ENCODE measurements around the gene PNP. TPM values are rescaled to one million over a fixed set of nuclear protein-coding genes. Genes with fewer than 3 reads are reported as not detected.

The PNP gene
- total RNA-seq, 4 donors from 2014 or later, result 28.4 to 437 (median 117) TPM

GRCh38 chr14:20522332-20522731 is 53.1 kb downstream of the PNP start:
- DNase-seq (ENCODE audit: low spot score) (no peak), ATAC-seq (ENCODE audit: low FRiP score) (no peak)
- TF ChIP-seq CTCF (IDR thresholded peaks at IDR 0.05), result no peak

DNA sequence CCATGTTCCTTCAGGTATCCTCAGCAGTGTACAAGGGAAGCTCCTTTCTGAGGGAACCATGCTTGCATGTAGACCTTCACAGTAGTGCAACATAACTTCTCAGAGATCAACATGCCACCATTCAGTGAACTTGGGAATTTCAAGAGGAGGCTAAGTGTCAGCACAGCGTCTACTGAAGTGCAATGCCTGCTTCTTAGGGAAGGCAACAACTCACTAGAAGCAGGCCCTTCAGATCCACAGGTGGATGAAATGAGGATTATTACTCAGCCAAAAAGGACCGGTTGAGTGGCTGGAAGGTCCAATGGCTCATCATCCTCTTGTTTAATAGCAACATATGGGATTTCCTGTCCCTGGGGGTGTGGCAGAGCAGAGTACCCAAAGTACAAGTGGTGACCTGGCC is 54.8 kb downstream of the PNP start:
- TF ChIP-seq CTCF (IDR thresholded peaks at IDR 0.05), result no peak
- no peak for DNase-seq (ENCODE audit: low spot score)
- ATAC-seq (ENCODE audit: low FRiP score), result no peak

Other genes with a start within 250 kb of the PNP start
- gene OR11H6, start 245.7 kb upstream of the PNP start, total RNA-seq, result not detected
- gene OR11H7, start 240.4 kb upstream of the PNP start, total RNA-seq, result not detected
- gene OR11H4, start 230.1 kb upstream of the PNP start, total RNA-seq, result not detected
- gene TTC5, start 163.5 kb upstream of the PNP start, total RNA-seq, result 10 to 100 TPM in 2 of 4 donors, 1 to 10 TPM in 2; 7.4 to 12.6 (median 10.0) TPM
- gene CCNB1IP1, start 136.1 kb upstream of the PNP start, total RNA-seq, result 10 to 100 TPM; 30.8 to 49.7 (median 36.8) TPM
- 10 to 100 TPM in 1 of 4 donors, 1 to 10 TPM in 3; 4.3 to 12.9 (median 7.7) TPM for gene PARP2, start 125.8 kb upstream of the PNP start, total RNA-seq
- gene TEP1, start 55.9 kb upstream of the PNP start, total RNA-seq, result 10 to 100 TPM; 22.9 to 38.8 (median 27.8) TPM
- 1 to 10 TPM in 1 of 4 donors, under 1 TPM in 3; 0.12 to 2.0 (median 0.39) TPM for gene KLHL33, start 33.2 kb upstream of the PNP start, total RNA-seq
- 10 to 100 TPM; 30.9 to 55.1 (median 53.4) TPM for gene OSGEP, start 14.6 kb upstream of the PNP start, total RNA-seq
- 100 to 1,000 TPM; 110 to 146 (median 131) TPM for gene APEX1, start 14.2 kb upstream of the PNP start, total RNA-seq
- gene PIP4P1, start 8.0 kb upstream of the PNP start, total RNA-seq, result 10 to 100 TPM; 20.4 to 24.4 (median 22.5) TPM
- not detected for gene RNASE10, start 36.1 kb downstream of the PNP start, total RNA-seq
- gene RNASE9, start 91.6 kb downstream of the PNP start, total RNA-seq, result not detected
- not detected for gene RNASE11, start 118.6 kb downstream of the PNP start, total RNA-seq
- gene RNASE12, start 122.0 kb downstream of the PNP start, total RNA-seq, result not detected
- gene OR6S1, start 172.3 kb downstream of the PNP start, total RNA-seq, result not detected
- gene RNASE4, start 215.2 kb downstream of the PNP start, total RNA-seq, result 100 to 1,000 TPM; 115 to 280 (median 181) TPM
- gene ANG, start 219.4 kb downstream of the PNP start, total RNA-seq, result 100 to 1,000 TPM in 1 of 4 donors, 10 to 100 TPM in 3; 24.4 to 114 (median 45.6) TPM